Forelimb muscle (tissue), 1 donor: ENCODE data around the gene PTGER4. TPM values are rescaled to one million over a fixed set of nuclear protein-coding genes. Genes with fewer than 3 reads are reported as not detected.

Experiments used
- DNase-seq: peaks from one replicate; pipeline ENCODE4 v3.0.0-alpha.2; 2013; ENCODE audit warnings: low read depth
- polyA plus RNA-seq: library from polyadenylated mRNA; unstranded; fragments of 120-200 nt; gene quantifications from one replicate; pipeline ENCODE4 v1.2.1, GENCODE V29; 2013; ENCODE audit not compliant: insufficient read length

The PTGER4 gene
- polyA plus RNA-seq, 1 donor = 6.9 TPM

GRCh38 chr5:40669606-40670390, 9.9 kb upstream of the PTGER4 start:
- no peak for DNase-seq

GRCh38 chr5:40672425-40672824, 7.3 kb upstream of the PTGER4 start:
- no peak for DNase-seq

GRCh38 chr5:40674661-40675235, 5.0 kb upstream of the PTGER4 start:
- DNase-seq = no peak

- DNase-seq = no peak
These were observed 4.2 kb upstream of the PTGER4 start for GRCh38 chr5:40675396-40676133.

GRCh38 chr5:40676613-40677343, 2.9 kb upstream of the PTGER4 start:
- DNase-seq = no peak

- DNase-seq = no peak
These were observed 2.3 kb upstream of the PTGER4 start for GRCh38 chr5:40677456-40677855.

- DNase-seq = no peak
These were observed 1.7 kb upstream of the PTGER4 start for GRCh38 chr5:40678026-40678425.

- DNase-seq = no peak
These were observed 1.1 kb upstream of the PTGER4 start for GRCh38 chr5:40678460-40679147.

- DNase-seq = no peak
These were observed 385 bp upstream of the PTGER4 start for GRCh38 chr5:40679148-40679912.

GRCh38 chr5:40680741-40681362, 1.1 kb downstream of the PTGER4 start:
- no peak for DNase-seq

- no peak for DNase-seq
These were observed 1.8 kb downstream of the PTGER4 start for GRCh38 chr5:40681363-40682153.

GRCh38 chr5:40682154-40683017, 2.7 kb downstream of the PTGER4 start:
- DNase-seq = no peak

- no peak for DNase-seq
These were observed 3.6 kb downstream of the PTGER4 start for GRCh38 chr5:40683305-40683704.

- no peak for DNase-seq
These were observed 5.5 kb downstream of the PTGER4 start for GRCh38 chr5:40685193-40685592.

GRCh38 chr5:40685976-40686486, 6.3 kb downstream of the PTGER4 start:
- DNase-seq = no peak

- no peak for DNase-seq
These were observed 7.6 kb downstream of the PTGER4 start for GRCh38 chr5:40687321-40687720.

- peak; percentile 89 for DNase-seq
These were observed 8.5 kb downstream of the PTGER4 start for GRCh38 chr5:40688127-40688761.

GRCh38 chr5:40688996-40689395, 9.3 kb downstream of the PTGER4 start:
- no peak for DNase-seq
